NCI-H1417 (cell line): ENCODE data around the gene COL10A1.

Experiments
- DNase-seq, 3 experiments: peaks; one replicate each; lab custom pipeline; 2025; lab: John Stamatoyannopoulos, UW

The COL10A1 gene

GRCh38 chr6:116126032-116126431, at the start of gene COL10A1:
Gene COL10A1 (minus strand): TSS chr6:116126132. CDS start chr6:116125492, 640 bp downstream.
- no peak for DNase-seq

GRCh38 chr6:116175344-116175743, 49.4 kb upstream of the COL10A1 start:
- no peak for DNase-seq

- no peak for DNase-seq
These were observed 48.0 kb upstream of the COL10A1 start for GRCh38 chr6:116173928-116174327.

- DNase-seq: no peak
These were observed 44.6 kb upstream of the COL10A1 start for GRCh38 chr6:116170358-116171057.

- DNase-seq: no peak
These were observed 43.9 kb upstream of the COL10A1 start for GRCh38 chr6:116169880-116170279.

- no peak for DNase-seq
These were observed 42.2 kb upstream of the COL10A1 start for GRCh38 chr6:116168148-116168547.

GRCh38 chr6:116166369-116166768, 40.4 kb upstream of the COL10A1 start:
- no peak for DNase-seq

GRCh38 chr6:116165596-116165995, 39.7 kb upstream of the COL10A1 start:
- DNase-seq: no peak

- DNase-seq: no peak
These were observed 34.0 kb upstream of the COL10A1 start for GRCh38 chr6:116159782-116160524.

- no peak for DNase-seq
These were observed 32.7 kb upstream of the COL10A1 start for GRCh38 chr6:116158641-116159040.

- DNase-seq: no peak
These were observed 31.5 kb upstream of the COL10A1 start for GRCh38 chr6:116157391-116157790.

GRCh38 chr6:116156405-116157326, 30.7 kb upstream of the COL10A1 start:
- no peak for DNase-seq

- no peak for DNase-seq
These were observed 29.0 kb upstream of the COL10A1 start for GRCh38 chr6:116154887-116155286.

- DNase-seq: no peak
These were observed 26.7 kb upstream of the COL10A1 start for GRCh38 chr6:116152620-116153019.

- DNase-seq: no peak
These were observed 20.1 kb upstream of the COL10A1 start for GRCh38 chr6:116145803-116146675.

- DNase-seq: no peak
These were observed 18.7 kb upstream of the COL10A1 start for GRCh38 chr6:116144605-116145004.

GRCh38 chr6:116139917-116140316, 14.0 kb upstream of the COL10A1 start:
- no peak for DNase-seq

GRCh38 chr6:116136933-116137340, 11.0 kb upstream of the COL10A1 start:
- no peak for DNase-seq

GRCh38 chr6:116136373-116136772, 10.4 kb upstream of the COL10A1 start:
- no peak for DNase-seq

GRCh38 chr6:116133453-116133852, 7.5 kb upstream of the COL10A1 start:
- no peak for DNase-seq

- DNase-seq: peak in 1 of 3 experiments; percentile 28
These were observed 2.0 kb upstream of the COL10A1 start for GRCh38 chr6:116127771-116128493.
